MM.1S (cell line): Measurements from ENCODE around the gene CHTOP.

Experiments
- DNase-seq: peaks from one replicate; pipeline ENCODE4 v3.0.0-alpha.2; 2015
- H2AFZ ChIP-seq: fragments of 300-600 bp; sonication (generic); 2 replicates; pipeline ENCODE4 v1.6.0; 2016; ENCODE audit warnings: antibody characterized with exemption, low read length
- H3F3A ChIP-seq: fragments of 300-600 bp; sonication (generic); 2 replicates; pipeline ENCODE4 v1.6.1; 2016; ENCODE audit warnings: mild to moderate bottlenecking, antibody characterized with exemption, low read length, moderate library complexity, mixed read lengths; ENCODE audit not compliant: insufficient read depth
- H3K27ac ChIP-seq: fragments of 300-600 bp; sonication (generic); 2 replicates; pipeline ENCODE4 v1.5.1; 2016; ENCODE audit warnings: mild to moderate bottlenecking, low read length
- H3K27me3 ChIP-seq: fragments of 300-600 bp; sonication (generic); replicated peaks from 2 replicates; pipeline ENCODE4 v1.6.0; 2016; ENCODE audit warnings: low read length; ENCODE audit not compliant: insufficient read depth
- H3K36me3 ChIP-seq: fragments of 300-600 bp; sonication (generic); replicated peaks from 2 replicates; pipeline ENCODE4 v1.6.1; 2016; ENCODE audit warnings: mild to moderate bottlenecking, low read length, mixed read lengths; ENCODE audit not compliant: insufficient read depth
- H3K4me1 ChIP-seq: fragments of 300-600 bp; sonication (generic); 2 replicates; pipeline ENCODE4 v1.6.1; 2016; ENCODE audit warnings: low read length, mixed read lengths
- H3K4me2 ChIP-seq: fragments of 300-600 bp; sonication (generic); 2 replicates; pipeline ENCODE4 v1.6.0; 2016; ENCODE audit warnings: low read depth, low read length
- H3K4me3 ChIP-seq: fragments of 300-600 bp; sonication (generic); 2 replicates; pipeline ENCODE4 v1.5.1; 2016; ENCODE audit warnings: low read length, mixed read lengths
- H3K79me2 ChIP-seq: fragments of 300-600 bp; sonication (generic); 2 replicates; pipeline ENCODE4 v1.6.1; 2016; ENCODE audit warnings: mixed run types, low read length, mixed read lengths
- H3K9ac ChIP-seq: fragments of 300-600 bp; sonication (generic); 2 replicates; pipeline ENCODE4 v1.6.1; 2016; ENCODE audit warnings: low read length, mixed read lengths
- H3K9me2 ChIP-seq: fragments of 300-600 bp; sonication (generic); replicated peaks from 2 replicates; pipeline ENCODE4 v1.6.1; 2016; ENCODE audit warnings: mild to moderate bottlenecking, low read length, mixed read lengths; ENCODE audit not compliant: insufficient read depth
- H3K9me3 ChIP-seq: fragments of 300-600 bp; sonication (generic); replicated peaks from 2 replicates; pipeline ENCODE4 v1.6.1; 2016; ENCODE audit warnings: mild to moderate bottlenecking, low read length, mixed read lengths; ENCODE audit not compliant: insufficient read depth
- H4K20me1 ChIP-seq: fragments of 300-600 bp; sonication (generic); 2 replicates; pipeline ENCODE4 v1.6.1; 2016; ENCODE audit warnings: mild to moderate bottlenecking, low read length, moderate library complexity, mixed read lengths; ENCODE audit not compliant: insufficient read depth
- EZH2 ChIP-seq: fragments of 300-600 bp; sonication (generic); optimal IDR thresholded peaks from 2 replicates; pipeline ENCODE3; 2017; ENCODE audit warnings: low read depth, mild to moderate bottlenecking, antibody characterized with exemption, low read length, mixed read lengths
- EZH2phosphoT487 ChIP-seq: fragments of 300-600 bp; sonication (generic); IDR thresholded peaks from 2 replicates; pipeline ENCODE4 v1.6.1; 2018; ENCODE audit warnings: antibody characterized with exemption, low read length
- TF ChIP-seq, protein P1 (sequence below): fragments of 300-600 bp; sonication (generic); IDR thresholded peaks from 2 replicates; pipeline ENCODE4 v1.5.1; 2016; ENCODE audit warnings: antibody characterized with exemption, low read length, mixed read lengths

Gene CHTOP

GRCh38 chr1:153683854-153684253, 50.0 kb downstream of the CHTOP start:
- Histone ChIP-seq H3K9ac (no peak overlapping the region), H2AFZ (no peak overlapping the region), H3K36me3 (no peaks in the 10 kb centered on the region), H3K4me1 (peaks cover 3% of the 10 kb centered on the region; the same call in 1 of the 2 replicates), H3K27me3 (peaks cover 58% of the 10 kb centered on the region), H3K4me2 (no peak overlapping the region), H3K9me3 (no peaks in the 10 kb centered on the region), H4K20me1 (no peaks in the 10 kb centered on the region), H3K79me2 (no peaks in the 10 kb centered on the region), H3K9me2 (no peaks in the 10 kb centered on the region), H3K4me3 (no peak overlapping the region), H3F3A (no peaks in the 10 kb centered on the region), H3K27ac (no peak overlapping the region)
- TF ChIP-seq EZH2phosphoT487, result no peak
- TF ChIP-seq EZH2, result no peak
- TF ChIP-seq, protein P1, sequence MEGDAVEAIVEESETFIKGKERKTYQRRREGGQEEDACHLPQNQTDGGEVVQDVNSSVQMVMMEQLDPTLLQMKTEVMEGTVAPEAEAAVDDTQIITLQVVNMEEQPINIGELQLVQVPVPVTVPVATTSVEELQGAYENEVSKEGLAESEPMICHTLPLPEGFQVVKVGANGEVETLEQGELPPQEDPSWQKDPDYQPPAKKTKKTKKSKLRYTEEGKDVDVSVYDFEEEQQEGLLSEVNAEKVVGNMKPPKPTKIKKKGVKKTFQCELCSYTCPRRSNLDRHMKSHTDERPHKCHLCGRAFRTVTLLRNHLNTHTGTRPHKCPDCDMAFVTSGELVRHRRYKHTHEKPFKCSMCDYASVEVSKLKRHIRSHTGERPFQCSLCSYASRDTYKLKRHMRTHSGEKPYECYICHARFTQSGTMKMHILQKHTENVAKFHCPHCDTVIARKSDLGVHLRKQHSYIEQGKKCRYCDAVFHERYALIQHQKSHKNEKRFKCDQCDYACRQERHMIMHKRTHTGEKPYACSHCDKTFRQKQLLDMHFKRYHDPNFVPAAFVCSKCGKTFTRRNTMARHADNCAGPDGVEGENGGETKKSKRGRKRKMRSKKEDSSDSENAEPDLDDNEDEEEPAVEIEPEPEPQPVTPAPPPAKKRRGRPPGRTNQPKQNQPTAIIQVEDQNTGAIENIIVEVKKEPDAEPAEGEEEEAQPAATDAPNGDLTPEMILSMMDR, result no peak
- no peak for DNase-seq

DNA sequence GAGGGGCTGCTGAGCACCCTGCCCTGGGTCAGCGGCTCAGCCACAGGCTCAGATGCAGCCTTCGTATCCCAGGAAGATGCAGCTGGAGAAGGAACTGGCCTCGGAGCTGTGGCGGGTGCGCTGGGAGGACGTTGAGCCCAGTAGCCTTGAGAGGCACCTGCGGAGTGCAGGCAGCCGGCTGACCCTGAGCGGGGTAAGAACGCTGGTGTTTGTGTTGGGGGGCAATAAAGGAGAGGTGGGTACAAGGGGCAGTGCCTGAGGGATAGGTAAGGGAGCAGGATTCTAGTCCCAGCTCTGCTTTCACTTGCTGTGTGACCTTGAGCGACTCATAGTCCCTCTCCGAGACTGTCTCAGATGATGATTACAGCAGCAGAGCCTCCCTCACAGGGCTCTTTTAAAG, 51.0 kb downstream of the CHTOP start:
- TF ChIP-seq EZH2 (no peak), EZH2phosphoT487 (no peak)
- TF ChIP-seq, protein P1, result no peak
- H3K9me3 ChIP-seq, result no peaks in the 10 kb centered on the region
- no peak for DNase-seq
- H3K9ac ChIP-seq, result no peak overlapping the region
- H4K20me1 ChIP-seq, result no peaks in the 10 kb centered on the region
- H3K36me3 ChIP-seq, result no peaks in the 10 kb centered on the region
- no peaks in the 10 kb centered on the region for H3K79me2 ChIP-seq
- no peak overlapping the region for H3K4me3 ChIP-seq
- no peaks in the 10 kb centered on the region for H3K4me1 ChIP-seq
- H3K9me2 ChIP-seq, result no peaks in the 10 kb centered on the region
- no peaks in the 10 kb centered on the region for H3F3A ChIP-seq
- peaks cover 48% of the 10 kb centered on the region for H3K27me3 ChIP-seq
- H3K27ac ChIP-seq, result no peak overlapping the region
- H3K4me2 ChIP-seq, result no peak overlapping the region
- H2AFZ ChIP-seq, result no peak overlapping the region

DNA sequence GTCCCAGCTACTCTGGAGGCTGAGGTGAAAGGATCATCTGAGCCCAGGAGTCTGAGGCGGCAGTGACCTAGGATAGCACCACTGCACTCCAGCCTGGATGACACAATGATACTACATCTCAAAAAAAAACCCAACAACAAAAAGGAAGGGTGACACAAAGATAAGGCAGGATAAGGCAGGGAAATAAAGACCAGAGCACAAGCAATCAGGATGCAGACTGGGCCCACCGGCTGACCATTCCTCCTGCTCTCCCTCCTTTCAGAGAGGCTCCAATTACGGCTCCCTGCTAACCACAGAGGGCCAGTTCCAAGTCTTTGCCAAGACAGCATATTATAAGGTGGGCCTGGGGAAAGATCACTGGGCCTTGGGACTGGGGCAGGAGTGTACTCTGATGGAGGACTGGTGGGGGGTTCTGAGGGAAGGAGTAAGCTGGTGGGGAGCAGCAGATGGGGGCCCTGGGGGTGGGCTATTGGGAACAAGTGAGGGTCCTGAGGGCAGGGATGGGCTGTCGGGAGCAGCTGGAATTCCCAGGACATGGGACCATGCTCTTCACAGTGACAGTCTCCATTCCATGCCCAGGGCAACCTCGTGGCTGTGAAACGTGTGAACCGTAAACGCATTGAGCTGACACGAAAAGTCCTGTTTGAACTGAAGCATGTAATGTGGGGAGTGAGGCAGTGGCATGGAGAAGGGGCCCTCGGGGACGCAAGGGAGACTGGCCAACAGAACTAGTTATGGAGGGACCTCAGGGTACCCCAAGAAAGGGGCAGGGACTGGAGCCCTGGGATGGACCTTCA, 51.9 kb downstream of the CHTOP start:
- no peak overlapping the region for H3K4me3 ChIP-seq
- no peak overlapping the region for H2AFZ ChIP-seq
- no peak for DNase-seq
- no peak overlapping the region for H3K9ac ChIP-seq
- TF ChIP-seq EZH2phosphoT487, result no peak
- TF ChIP-seq, protein P1, result no peak
- TF ChIP-seq EZH2, result no peak
- peaks cover 39% of the 10 kb centered on the region for H3K27me3 ChIP-seq
- no peaks in the 10 kb centered on the region for H3K4me1 ChIP-seq
- no peaks in the 10 kb centered on the region for H3K36me3 ChIP-seq
- H3F3A ChIP-seq, result no peaks in the 10 kb centered on the region
- H3K79me2 ChIP-seq, result no peaks in the 10 kb centered on the region
- H3K4me2 ChIP-seq, result no peak overlapping the region
- no peak overlapping the region for H3K27ac ChIP-seq
- no peaks in the 10 kb centered on the region for H3K9me3 ChIP-seq
- H4K20me1 ChIP-seq, result no peaks in the 10 kb centered on the region
- H3K9me2 ChIP-seq, result no peaks in the 10 kb centered on the region
